A549 (cell line): ENCODE data around the gene SLC2A1. TPM values are rescaled to one million over a fixed set of nuclear protein-coding genes. Genes with fewer than 3 reads are reported as not detected.

Experiments used
- ATAC-seq, 2 experiments: fragments of 200-7000 bp in 1 of 2; fragments of >200 bp in 1 of 2; cut with Nextera tagmentation in 1 of 2; cut with Tn5 transposase in 1 of 2; 3 replicates each; pipeline versions ENCODE4 v1.8.0 to v1.9.1; 2018 to 2020; ENCODE audit warnings: mild to moderate bottlenecking in 1 of 2, moderate library complexity in 1 of 2
- CTCF ChIA-PET: fragments of 300-600 bp; sonication (Branson Sonifier 250); formaldehyde crosslinking; extraction: SDS; loops from one replicate; lab custom pipeline; 2021; ENCODE audit warnings: antibody characterized with exemption, inconsistent platforms; lab: Yijun Ruan, JAX
- POLR2A ChIA-PET: fragments of 350-600 bp; formaldehyde crosslinking; extraction: SDS; loops from one replicate; lab custom pipeline; 2021; ENCODE audit warnings: antibody characterized with exemption, inconsistent platforms; lab: Yijun Ruan, JAX
- DNase-seq, 2 experiments: peaks; one replicate each; pipeline versions ENCODE4 v3.0.0 to v3.0.0-alpha.2; 2011 to 2016; ENCODE audit warnings: low read depth in 1 of 2, low spot score in 1 of 2
- FAIRE-seq: peaks from 2 replicates; lab custom pipeline; 2011; peaks lifted over from hg19 to GRCh38; lab: Jason Lieb, UNC
- H3K27ac ChIP-seq, 2 experiments: fragments of >200 bp; sonication (Bioruptor Twin); formaldehyde crosslinking; 3 replicates each; pipeline ENCODE4 v1.5.1; 2016 to 2017
- H3K4me1 ChIP-seq: fragments of >200 bp; sonication (Bioruptor Twin); formaldehyde crosslinking; 3 replicates; pipeline ENCODE4 v1.6.1; 2016
- H3K4me2 ChIP-seq: fragments of >200 bp; sonication (Bioruptor Twin); formaldehyde crosslinking; 3 replicates; pipeline ENCODE4 v1.6.1; 2016
- H3K4me3 ChIP-seq: fragments of >200 bp; sonication (Bioruptor Twin); formaldehyde crosslinking; 3 replicates; pipeline ENCODE4 v1.5.1; 2016
- H3K9me3 ChIP-seq: fragments of >200 bp; sonication (Bioruptor Twin); formaldehyde crosslinking; 3 replicates; pipeline ENCODE4 v1.6.1; 2016
- CBX2 ChIP-seq: fragments of 200-600 bp; sonication (generic); IDR thresholded peaks from 2 replicates; pipeline ENCODE4 v1.6.1; 2016; ENCODE audit warnings: low read depth, mild to moderate bottlenecking, borderline replicate concordance
- CHD4 ChIP-seq: fragments of 200-600 bp; sonication (generic); IDR thresholded peaks from 2 replicates; pipeline ENCODE4 v1.6.1; 2016; ENCODE audit warnings: antibody characterized with exemption, mild to moderate bottlenecking, borderline replicate concordance
- CTCF ChIP-seq: fragments of >200 bp; sonication (Bioruptor Twin); formaldehyde crosslinking; IDR thresholded peaks from 3 replicates; pipeline ENCODE4 v1.5.1; 2016
- EP300 ChIP-seq, 2 experiments: fragments of >200 bp; sonication (Bioruptor Twin); formaldehyde crosslinking; IDR thresholded peaks; 2 replicates in 1 of 2; 3 replicates in 1 of 2; pipeline ENCODE4 v1.6.1; 2016 to 2017
- ESRRA ChIP-seq: fragments of 150-350 bp; IDR thresholded peaks from 2 replicates; pipeline ENCODE4 v1.6.1; 2014; ENCODE audit warnings: mild to moderate bottlenecking, low read length, borderline replicate concordance
- HDAC2 ChIP-seq: fragments of 200-600 bp; sonication (generic); IDR thresholded peaks from 2 replicates; pipeline ENCODE4 v1.6.1; 2016
- NPAS2 ChIP-seq: fragments of 250-450 bp; sonication (Bioruptor Pico); IDR thresholded peaks from 2 replicates; pipeline ENCODE4 v1.8.0; 2022; ENCODE audit warnings: mild to moderate bottlenecking, moderate library complexity, borderline replicate concordance
- NR3C1 ChIP-seq: fragments of >200 bp; sonication (Bioruptor Twin); formaldehyde crosslinking; IDR thresholded peaks from 3 replicates; pipeline ENCODE4 v1.6.1; 2017
- PHF8 ChIP-seq: fragments of 200-600 bp; sonication (generic); IDR thresholded peaks from 2 replicates; pipeline ENCODE4 v1.6.1; 2016; ENCODE audit warnings: low read depth, mild to moderate bottlenecking, antibody characterized with exemption, moderate library complexity, borderline replicate concordance
- RAD21 ChIP-seq, 2 experiments: fragments of >200 bp in 1 of 2; sonication (Bioruptor Twin) in 1 of 2; formaldehyde crosslinking in 1 of 2; IDR thresholded peaks in 1 of 2; conservative IDR thresholded peaks in 1 of 2; 2 replicates in 1 of 2; 3 replicates in 1 of 2; pipeline ENCODE4 v1.6.1; 2012 to 2018; ENCODE audit warnings: inconsistent platforms in 1 of 2
- REST ChIP-seq: fragments of 200-600 bp; sonication (generic); IDR thresholded peaks from 2 replicates; pipeline ENCODE4 v1.6.1; 2016; ENCODE audit warnings: antibody characterized with exemption, mild to moderate bottlenecking, moderate library complexity
- SMC3 ChIP-seq: fragments of >200 bp; sonication (Bioruptor Twin); formaldehyde crosslinking; IDR thresholded peaks from 3 replicates; pipeline ENCODE4 v1.6.1; 2018; ENCODE audit warnings: inconsistent platforms
- WGBS: methylation state at CpG from one replicate; pipeline ENCODE4 v1.1.6; 2017; ENCODE audit errors: missing lambda C conversion rate; 5-methylcytosine and 5-hydroxymethylcytosine counted together
- polyA plus RNA-seq, 4 experiments: library from polyadenylated mRNA; depleted of rRNA in 3 of 4; stranded (reverse); fragments of >200 nt; fragmentation: RNase III in 1 of 4; extraction: RNeasy Plus Mini Kit Qiagen cat#74134 plus additional on column Dnase treatment in 1 of 4; gene quantifications; 2 replicates in 3 of 4; 3 replicates in 1 of 4; pipeline ENCODE4 v1.2.3, GENCODE V29; 2011 to 2017

SLC2A1 gene
- polyA plus RNA-seq, 2 of the 4 experiments (the other 2 are of a cell fraction) = 106 to 124 TPM

GRCh38 chr1:42932442-42932941 lies 26.2 kb downstream of the SLC2A1 start:
- Histone ChIP-seq H3K9me3 (no peaks in the 10 kb centered on the region), H3K4me2 (peak overlapping the region; percentile 49), H3K4me1 (peaks cover 71% of the 10 kb centered on the region), H3K4me3 (no peak overlapping the region), H3K27ac (peak overlapping the region; percentile 91 to 99)
- POLR2A ChIA-PET = no interaction called here
- no peak for DNase-seq
- TF ChIP-seq REST (no peak), NPAS2 (CRISPR knock-in tag) (no peak), CHD4 (no peak), HDAC2 (no peak), SMC3 (no peak)
- ATAC-seq = no peak
- CTCF ChIA-PET = interaction anchor here (0.8 to 2.2 kb wide), 3 partner anchors 9 to 141 kb away, joined by 5 to 8 read pairs (median 6); no protein-coding TSS in a partner anchor
- 91% methylated on average over 5 of the region's 5 CpGs for WGBS
- no peak for FAIRE-seq

- FAIRE-seq (no peak), ATAC-seq (peak in 1 of 2 experiments; percentile 2; a peak in 3 of 6 replicates), DNase-seq (peak in 1 of 2 experiments; percentile 42)
- no peaks in the 10 kb centered on the region for H3K9me3 ChIP-seq
- POLR2A ChIA-PET = no interaction called here
- no peak overlapping the region for H3K4me3 ChIP-seq
- 34% methylated on average over 7 of the region's 11 CpGs for WGBS
- H3K4me2 ChIP-seq = peak overlapping the region; percentile 49
- peak overlapping the region; percentile 91 to 99 for H3K27ac ChIP-seq
- H3K4me1 ChIP-seq = peaks cover 69% of the 10 kb centered on the region
- no peak for TF ChIP-seq SMC3
- no peak for TF ChIP-seq PHF8
- no peak for TF ChIP-seq EP300 (IDR thresholded peaks at IDR 0.05)
- no peak for TF ChIP-seq CBX2
- TF ChIP-seq NR3C1 = no peak
- TF ChIP-seq, all 56 proteins: peak for 0
- CTCF ChIA-PET = interaction anchor here (0.8 to 2.2 kb wide), 3 partner anchors 10 to 141 kb away, joined by 5 to 8 read pairs (median 6); no protein-coding TSS in a partner anchor
These were observed 26.7 kb downstream of the SLC2A1 start for GRCh38 chr1:42931911-42932422.

- no peak for FAIRE-seq
These were observed 27.5 kb downstream of the SLC2A1 start for GRCh38 chr1:42931108-42931539.

More at GRCh38 chr1:42931108-42931539, 27.5 kb downstream of the SLC2A1 start:
- Histone ChIP-seq H3K4me1 (peaks cover 65% of the 10 kb centered on the region), H3K4me3 (no peak overlapping the region), H3K4me2 (peak overlapping the region; percentile 49; the same call in 1 of the 3 replicates), H3K9me3 (no peaks in the 10 kb centered on the region), H3K27ac (peak overlapping the region; percentile 91 to 99)
- POLR2A ChIA-PET = no interaction called here
- ATAC-seq = peak; percentile 32 to 69; a peak in 3 of 6 replicates
- TF ChIP-seq ESRRA = no peak
- TF ChIP-seq CTCF = peak; percentile 34; the same call in 2 of the 3 replicates
- peak; percentile 46 for TF ChIP-seq SMC3
- TF ChIP-seq RAD21 (conservative IDR thresholded peaks at IDR 0.05 in 1 of 2, IDR thresholded peaks at IDR 0.05 in 1 of 2) = peak; percentile 53 to 62; a peak in 4 of 5 replicates
- peak; percentile 62 to 70 for DNase-seq
- WGBS = 73% methylated on average over 7 of the region's 7 CpGs
- CTCF ChIA-PET = interaction anchor here (0.6 to 2.2 kb wide), 2 partner anchors 142 to 533 kb away, joined by 3 to 8 read pairs; no protein-coding TSS in a partner anchor
